Upper lobe of left lung (tissue), 4 donors: Measurements from ENCODE around the gene CAMSAP3.

Experiments used
- POLR2AphosphoS5 ChIP-seq, 2 donors: sonication (generic); formaldehyde crosslinking; IDR thresholded peaks; one replicate each; pipeline ENCODE4 v1.5.1; 2017; ENCODE audit warnings: antibody characterized with exemption in 2 of 2
- TF ChIP-seq, protein P1 (sequence below), 6 experiments: fragments of 450-650 bp in 4 of 6; fragments of 200-600 bp in 2 of 6; sonication (generic) in 2 of 6; IDR thresholded peaks; one replicate each; pipeline ENCODE4 v1.5.1; 2016 to 2019; ENCODE audit warnings: antibody characterized with exemption in 6 of 6

DNA sequence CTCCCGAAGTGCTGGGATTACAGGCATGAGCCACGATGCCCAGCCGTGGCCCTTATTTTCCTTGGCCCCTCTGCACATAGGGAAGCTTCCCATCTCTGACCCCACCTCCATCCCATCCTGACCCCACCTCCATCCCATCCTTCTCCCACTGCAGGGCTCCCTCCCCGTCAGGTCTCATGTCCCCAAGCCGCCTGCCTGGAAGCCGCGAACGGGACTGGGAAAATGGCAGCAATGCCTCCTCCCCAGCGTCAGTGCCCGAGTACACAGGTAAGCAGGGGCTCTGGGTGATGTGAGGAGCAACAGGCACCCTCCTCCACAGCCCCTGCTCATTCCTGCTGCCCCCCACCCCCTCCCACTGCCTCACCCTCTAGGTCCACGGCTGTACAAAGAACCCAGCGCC is 21.5 kb downstream of the CAMSAP3 start:
- TF ChIP-seq, protein P1, sequence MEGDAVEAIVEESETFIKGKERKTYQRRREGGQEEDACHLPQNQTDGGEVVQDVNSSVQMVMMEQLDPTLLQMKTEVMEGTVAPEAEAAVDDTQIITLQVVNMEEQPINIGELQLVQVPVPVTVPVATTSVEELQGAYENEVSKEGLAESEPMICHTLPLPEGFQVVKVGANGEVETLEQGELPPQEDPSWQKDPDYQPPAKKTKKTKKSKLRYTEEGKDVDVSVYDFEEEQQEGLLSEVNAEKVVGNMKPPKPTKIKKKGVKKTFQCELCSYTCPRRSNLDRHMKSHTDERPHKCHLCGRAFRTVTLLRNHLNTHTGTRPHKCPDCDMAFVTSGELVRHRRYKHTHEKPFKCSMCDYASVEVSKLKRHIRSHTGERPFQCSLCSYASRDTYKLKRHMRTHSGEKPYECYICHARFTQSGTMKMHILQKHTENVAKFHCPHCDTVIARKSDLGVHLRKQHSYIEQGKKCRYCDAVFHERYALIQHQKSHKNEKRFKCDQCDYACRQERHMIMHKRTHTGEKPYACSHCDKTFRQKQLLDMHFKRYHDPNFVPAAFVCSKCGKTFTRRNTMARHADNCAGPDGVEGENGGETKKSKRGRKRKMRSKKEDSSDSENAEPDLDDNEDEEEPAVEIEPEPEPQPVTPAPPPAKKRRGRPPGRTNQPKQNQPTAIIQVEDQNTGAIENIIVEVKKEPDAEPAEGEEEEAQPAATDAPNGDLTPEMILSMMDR (IDR thresholded peaks at IDR 0.05): no peak
- TF ChIP-seq POLR2AphosphoS5 (IDR thresholded peaks at IDR 0.05): no peak
